Activated CD4-positive, alpha-beta memory T cell treated with anti-CD3 and anti-CD28 coated beads for 36 hours (primary cell): ENCODE data around the gene KRTDAP. TPM values are rescaled to one million over a fixed set of nuclear protein-coding genes. Genes with fewer than 3 reads are reported as not detected.

Experiments
- CTCF ChIA-PET: fragments of 350-600 bp; sonication (Branson Sonifier 250); formaldehyde crosslinking; loops from one replicate; lab custom pipeline; 2021; ENCODE audit warnings: antibody characterized with exemption, inconsistent platforms; lab: Charles Lee
- POLR2A ChIA-PET: fragments of 350-600 bp; sonication (Branson Sonifier 250); formaldehyde crosslinking; loops from one replicate; lab custom pipeline; 2021; ENCODE audit warnings: antibody characterized with exemption; lab: Charles Lee
- DNase-seq: peaks from one replicate; pipeline ENCODE4 v3.0.0-alpha.2; 2020
- H3K27ac Mint-ChIP-seq: one replicate; pipeline ENCODE4 v1.8.0; 2021; ENCODE audit warnings: mixed read lengths
- H3K27me3 Mint-ChIP-seq: one replicate; pipeline ENCODE4 v1.8.0; 2021; ENCODE audit warnings: mixed read lengths
- H3K36me3 Mint-ChIP-seq: one replicate; pipeline ENCODE4 v1.8.0; 2021; ENCODE audit warnings: mixed read lengths
- H3K4me1 Mint-ChIP-seq: one replicate; pipeline ENCODE4 v1.8.0; 2021; ENCODE audit warnings: low read depth, mixed read lengths
- H3K4me3 Mint-ChIP-seq: one replicate; pipeline ENCODE4 v1.8.0; 2021; ENCODE audit warnings: mild to moderate bottlenecking, mixed read lengths
- H3K9me3 Mint-ChIP-seq: one replicate; pipeline ENCODE4 v1.8.0; 2021; ENCODE audit warnings: mixed read lengths
- intact Hi-C: fragments of 100-400 bp; cut with micrococcal nuclease; formaldehyde crosslinking; loops from one replicate; pipeline ENCODE4 v1.15.1; 2023
- total RNA-seq, 2 experiments: library from RNA; stranded (reverse); gene quantifications; one replicate each; pipeline ENCODE4 v1.2.3, GENCODE V29; 2021

Gene KRTDAP
- total RNA-seq, 2 experiments from 2014 or later: not detected

- Mint-ChIP-seq H3K4me3 (no peak overlapping the region), H3K9me3 (no peaks in the 10 kb centered on the region), H3K36me3 (no peaks in the 10 kb centered on the region)
Measured at GRCh38 chr19:35524181-35524837, 34.0 kb upstream of the KRTDAP start.

GRCh38 chr19:35522745-35523327, 32.6 kb upstream of the KRTDAP start:
- CTCF ChIA-PET: interaction anchor here (0.6 kb wide), 1 partner anchor 13 kb away, joined by 3 read pairs; no protein-coding TSS in a partner anchor
- intact Hi-C loops: no loop called here
- Mint-ChIP-seq H3K9me3 (no peaks in the 10 kb centered on the region), H3K4me3 (no peak overlapping the region), H3K27ac (no peak overlapping the region), H3K27me3 (peaks cover 16% of the 10 kb centered on the region), H3K4me1 (no peaks in the 10 kb centered on the region), H3K36me3 (no peaks in the 10 kb centered on the region)
- DNase-seq: no peak
- POLR2A ChIA-PET: no interaction called here

More at GRCh38 chr19:35524181-35524837, 34.0 kb upstream of the KRTDAP start:
- ChIA-PET CTCF (interaction anchor here (1.6 kb wide), 1 partner anchor 171 kb away, joined by 3 read pairs; no protein-coding TSS in a partner anchor), POLR2A (no interaction called here)
- intact Hi-C loops: no loop called here
- Mint-ChIP-seq H3K4me1 (no peaks in the 10 kb centered on the region), H3K27ac (no peak overlapping the region), H3K27me3 (peaks cover 26% of the 10 kb centered on the region)
- DNase-seq: no peak

- Mint-ChIP-seq H3K36me3 (no peaks in the 10 kb centered on the region), H3K27ac (no peak overlapping the region), H3K27me3 (peaks cover 9% of the 10 kb centered on the region), H3K9me3 (no peaks in the 10 kb centered on the region), H3K4me3 (no peak overlapping the region), H3K4me1 (no peaks in the 10 kb centered on the region)
- intact Hi-C loops: no loop called here
- ChIA-PET POLR2A (no interaction called here), CTCF (interaction anchor here (1.1 to 1.6 kb wide), 2 partner anchors 11 to 27 kb away, joined by 5 to 6 read pairs; no protein-coding TSS in a partner anchor)
- no peak for DNase-seq
Measured at GRCh38 chr19:35521124-35521743, 31.0 kb upstream of the KRTDAP start.

- no peak overlapping the region for H3K4me3 Mint-ChIP-seq
- peaks cover 6% of the 10 kb centered on the region for H3K27me3 Mint-ChIP-seq
- no peaks in the 10 kb centered on the region for H3K4me1 Mint-ChIP-seq
- ChIA-PET CTCF (interaction anchor here (0.6 to 1.6 kb wide), 3 partner anchors 24 to 72 kb away, joined by 3 to 4 read pairs (median 3); no protein-coding TSS in a partner anchor), POLR2A (no interaction called here)
- H3K9me3 Mint-ChIP-seq: no peaks in the 10 kb centered on the region
- no peaks in the 10 kb centered on the region for H3K36me3 Mint-ChIP-seq
- no peak for DNase-seq
- no peak overlapping the region for H3K27ac Mint-ChIP-seq
- intact Hi-C loops: no loop called here
Measured at GRCh38 chr19:35519291-35519690, 29.0 kb upstream of the KRTDAP start.

GRCh38 chr19:35518313-35518712, 28.0 kb upstream of the KRTDAP start:
- no peaks in the 10 kb centered on the region for H3K36me3 Mint-ChIP-seq
- intact Hi-C loops: no loop called here
- no peaks in the 10 kb centered on the region for H3K4me1 Mint-ChIP-seq
- CTCF ChIA-PET: no interaction called here
- no peak for DNase-seq
- no peaks in the 10 kb centered on the region for H3K9me3 Mint-ChIP-seq
- H3K4me3 Mint-ChIP-seq: no peak overlapping the region
- no peak overlapping the region for H3K27ac Mint-ChIP-seq
- POLR2A ChIA-PET: no interaction called here
- peaks cover 8% of the 10 kb centered on the region for H3K27me3 Mint-ChIP-seq

GRCh38 chr19:35517342-35517741, 27.1 kb upstream of the KRTDAP start:
- H3K36me3 Mint-ChIP-seq: no peaks in the 10 kb centered on the region
- CTCF ChIA-PET: interaction anchor here (0.6 kb wide), 1 partner anchor 31 kb away, joined by 4 read pairs; no protein-coding TSS in a partner anchor

GRCh38 chr19:35516310-35516709, 26.0 kb upstream of the KRTDAP start:
- no peaks in the 10 kb centered on the region for H3K9me3 Mint-ChIP-seq
- no peaks in the 10 kb centered on the region for H3K36me3 Mint-ChIP-seq
- ChIA-PET POLR2A (no interaction called here), CTCF (no interaction called here)
- no peak for DNase-seq
- H3K27ac Mint-ChIP-seq: no peak overlapping the region
- H3K4me3 Mint-ChIP-seq: no peak overlapping the region
- intact Hi-C loops: no loop called here
- H3K27me3 Mint-ChIP-seq: peaks cover 12% of the 10 kb centered on the region
- H3K4me1 Mint-ChIP-seq: no peaks in the 10 kb centered on the region

More at GRCh38 chr19:35517342-35517741, 27.1 kb upstream of the KRTDAP start:
- Mint-ChIP-seq H3K4me3 (no peak overlapping the region), H3K4me1 (no peaks in the 10 kb centered on the region), H3K27me3 (peaks cover 10% of the 10 kb centered on the region), H3K27ac (no peak overlapping the region), H3K9me3 (no peaks in the 10 kb centered on the region)
- intact Hi-C loops: no loop called here
- no peak for DNase-seq
- POLR2A ChIA-PET: no interaction called here

GRCh38 chr19:35514282-35514809, 24.1 kb upstream of the KRTDAP start:
- Mint-ChIP-seq H3K27ac (no peak overlapping the region), H3K9me3 (no peaks in the 10 kb centered on the region), H3K27me3 (peaks cover 20% of the 10 kb centered on the region), H3K36me3 (no peaks in the 10 kb centered on the region), H3K4me1 (peaks cover 11% of the 10 kb centered on the region), H3K4me3 (no peak overlapping the region)
- intact Hi-C loops: loop anchor here (5.0 kb wide), 1 partner anchor 33 kb away; the partner anchor contains the start of gene TMEM147
- no peak for DNase-seq
- ChIA-PET POLR2A (no interaction called here), CTCF (interaction anchor here (0.6 to 1.9 kb wide), 2 partner anchors 78 to 1407 kb away, joined by 5 read pairs; no protein-coding TSS in a partner anchor)

- no peaks in the 10 kb centered on the region for H3K36me3 Mint-ChIP-seq
- peaks cover 13% of the 10 kb centered on the region for H3K4me1 Mint-ChIP-seq
- CTCF ChIA-PET: interaction anchor here (0.6 kb wide), 1 partner anchor 1407 kb away, joined by 5 read pairs; no protein-coding TSS in a partner anchor
- H3K27me3 Mint-ChIP-seq: peaks cover 20% of the 10 kb centered on the region
- H3K9me3 Mint-ChIP-seq: no peaks in the 10 kb centered on the region
- intact Hi-C loops: loop anchor here (5.0 kb wide), 1 partner anchor 34 kb away; the partner anchor contains the start of gene TMEM147
- no peak within 1 kb of the TSS for H3K27ac Mint-ChIP-seq
- DNase-seq: no peak
- H3K4me3 Mint-ChIP-seq: no peak within 1 kb of the TSS
- POLR2A ChIA-PET: no interaction called here
Measured at GRCh38 chr19:35513628-35514281, 23.5 kb upstream of the KRTDAP start, which contains the start of gene DMKN. Gene DMKN, minus strand, starts transcription at chr19:35513649. Its CDS starts 174 bp downstream, at chr19:35513475.

GRCh38 chr19:35512831-35513627, 22.8 kb upstream of the KRTDAP start:
- Mint-ChIP-seq H3K27me3 (peaks cover 26% of the 10 kb centered on the region), H3K27ac (no peak overlapping the region), H3K4me1 (peaks cover 13% of the 10 kb centered on the region), H3K4me3 (no peak overlapping the region), H3K36me3 (no peaks in the 10 kb centered on the region), H3K9me3 (no peaks in the 10 kb centered on the region)
- ChIA-PET CTCF (interaction anchor here (0.6 to 1.2 kb wide), 2 partner anchors 27 to 79 kb away, joined by 3 read pairs; no protein-coding TSS in a partner anchor), POLR2A (no interaction called here)
- no peak for DNase-seq
- intact Hi-C loops: loop anchor here (5.0 kb wide), 1 partner anchor 34 kb away; the partner anchor contains the start of gene TMEM147

GRCh38 chr19:35511337-35511736, 21.1 kb upstream of the KRTDAP start:
- POLR2A ChIA-PET: no interaction called here
- H3K4me1 Mint-ChIP-seq: peaks cover 13% of the 10 kb centered on the region
- intact Hi-C loops: loop anchor here (5.0 kb wide), 1 partner anchor 36 kb away; the partner anchor contains the start of gene TMEM147
- H3K27me3 Mint-ChIP-seq: peaks cover 26% of the 10 kb centered on the region
- CTCF ChIA-PET: interaction anchor here (0.6 to 4.7 kb wide), 10 partner anchors 9 to 203 kb away, joined by 3 to 59 read pairs (median 7); partner anchors contain the start of genes FFAR1 and FFAR3
- H3K27ac Mint-ChIP-seq: no peak overlapping the region
- H3K36me3 Mint-ChIP-seq: no peaks in the 10 kb centered on the region
- no peak overlapping the region for H3K4me3 Mint-ChIP-seq
- no peaks in the 10 kb centered on the region for H3K9me3 Mint-ChIP-seq
- no peak for DNase-seq
